ENCODE measurements around the gene TNFRSF18.

The TNFRSF18 gene

DNA sequence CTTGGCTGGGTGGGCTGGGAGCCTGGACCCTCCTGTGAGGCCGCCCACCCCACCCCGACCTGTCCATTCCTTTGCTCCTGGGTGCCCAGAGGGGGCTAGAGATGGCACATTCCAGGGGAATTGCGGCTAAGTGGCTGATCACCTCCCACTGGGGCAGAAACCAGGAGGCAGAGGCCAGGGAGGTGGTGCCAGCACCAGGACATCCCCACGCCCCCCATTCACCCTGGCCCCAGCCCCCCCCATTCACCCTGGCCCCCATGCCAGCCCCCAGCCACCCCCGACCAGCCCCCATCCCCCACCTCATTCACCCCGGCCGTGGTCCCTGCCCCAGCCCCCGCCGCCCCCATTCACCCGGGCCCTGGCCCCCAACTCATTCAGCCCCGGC lies 33.9 kb upstream of the TNFRSF18 start:
- DNase-seq: no peak

DNA sequence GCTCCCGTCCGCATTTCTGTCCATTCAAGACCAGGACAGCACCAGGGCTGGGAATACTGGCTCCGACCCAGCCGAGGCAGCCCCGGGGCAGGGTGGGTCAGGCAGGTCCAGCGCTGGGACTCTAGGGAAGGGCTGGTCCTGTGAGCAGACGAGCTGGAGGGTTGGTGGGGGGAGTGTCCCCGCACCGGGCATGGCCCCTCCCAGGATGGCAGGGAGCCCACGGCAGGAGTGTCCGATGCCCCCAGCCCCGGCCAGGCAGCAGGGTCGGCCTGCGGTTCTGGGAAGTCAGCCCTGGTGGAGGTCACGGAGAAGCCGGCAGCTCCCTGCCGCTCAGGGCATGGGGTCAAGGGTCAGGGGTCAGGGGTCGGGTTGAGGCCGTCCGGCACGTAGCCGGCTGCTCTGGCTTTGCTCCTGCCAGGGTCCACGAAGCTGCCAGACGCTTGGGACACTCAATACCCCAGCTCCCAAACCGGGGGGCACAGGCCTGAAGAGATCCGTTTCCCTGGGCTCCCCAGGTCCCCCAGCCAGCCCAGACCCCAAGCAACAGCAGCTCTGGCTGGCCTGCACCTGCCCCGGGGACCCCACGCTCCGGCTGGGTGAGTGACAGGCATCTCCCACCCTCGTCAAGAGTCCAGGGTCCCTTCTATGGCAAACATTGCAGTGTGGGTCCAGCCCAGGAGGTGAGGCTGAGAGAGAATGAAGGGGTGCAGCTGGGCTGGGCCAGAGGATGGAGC lies 33.4 kb upstream of the TNFRSF18 start:
- no peak for DNase-seq

DNA sequence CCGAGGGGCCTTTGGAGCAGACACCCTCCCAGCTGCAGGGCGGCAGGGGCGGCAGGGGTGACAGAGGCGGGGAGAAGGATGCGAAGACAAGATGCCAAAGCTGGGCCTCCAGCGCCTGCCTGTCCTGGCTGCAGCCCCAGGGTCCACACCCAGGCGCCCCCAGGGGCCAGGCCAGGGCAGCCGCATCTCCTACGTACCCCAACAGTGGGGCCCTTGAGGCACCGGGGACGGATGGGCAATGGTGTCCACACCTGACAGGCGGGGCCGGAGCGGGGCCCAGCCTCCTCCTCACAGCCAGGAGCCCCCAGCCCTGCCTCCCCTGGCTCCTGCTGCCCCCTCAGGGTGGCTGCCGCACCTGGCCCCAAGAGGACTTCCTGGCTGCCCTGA lies 32.8 kb upstream of the TNFRSF18 start:
- DNase-seq: no peak

DNA sequence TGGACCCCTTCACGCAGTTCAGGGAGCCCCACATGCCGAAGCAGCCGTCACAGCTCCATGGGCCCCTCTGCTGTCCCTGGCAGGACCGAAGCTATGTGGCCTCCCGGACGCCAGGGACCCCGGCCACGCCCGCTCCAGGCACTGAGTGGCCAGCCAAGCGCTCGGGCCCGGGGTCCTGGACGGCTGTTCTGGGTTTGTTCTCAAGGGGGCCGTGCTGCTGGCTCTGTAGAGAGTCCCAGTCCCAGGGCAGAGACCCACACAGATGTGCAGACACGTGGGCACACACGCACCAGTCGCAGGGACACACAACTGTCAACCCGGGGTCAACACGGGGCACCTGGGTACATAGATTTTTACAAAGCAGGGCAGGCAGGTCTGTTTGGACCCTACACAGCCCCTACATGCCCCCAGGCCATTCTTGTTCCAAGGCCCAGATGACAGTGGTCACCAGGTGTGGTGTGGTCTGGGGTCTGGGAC lies 32.3 kb upstream of the TNFRSF18 start:
- no peak for DNase-seq

DNA sequence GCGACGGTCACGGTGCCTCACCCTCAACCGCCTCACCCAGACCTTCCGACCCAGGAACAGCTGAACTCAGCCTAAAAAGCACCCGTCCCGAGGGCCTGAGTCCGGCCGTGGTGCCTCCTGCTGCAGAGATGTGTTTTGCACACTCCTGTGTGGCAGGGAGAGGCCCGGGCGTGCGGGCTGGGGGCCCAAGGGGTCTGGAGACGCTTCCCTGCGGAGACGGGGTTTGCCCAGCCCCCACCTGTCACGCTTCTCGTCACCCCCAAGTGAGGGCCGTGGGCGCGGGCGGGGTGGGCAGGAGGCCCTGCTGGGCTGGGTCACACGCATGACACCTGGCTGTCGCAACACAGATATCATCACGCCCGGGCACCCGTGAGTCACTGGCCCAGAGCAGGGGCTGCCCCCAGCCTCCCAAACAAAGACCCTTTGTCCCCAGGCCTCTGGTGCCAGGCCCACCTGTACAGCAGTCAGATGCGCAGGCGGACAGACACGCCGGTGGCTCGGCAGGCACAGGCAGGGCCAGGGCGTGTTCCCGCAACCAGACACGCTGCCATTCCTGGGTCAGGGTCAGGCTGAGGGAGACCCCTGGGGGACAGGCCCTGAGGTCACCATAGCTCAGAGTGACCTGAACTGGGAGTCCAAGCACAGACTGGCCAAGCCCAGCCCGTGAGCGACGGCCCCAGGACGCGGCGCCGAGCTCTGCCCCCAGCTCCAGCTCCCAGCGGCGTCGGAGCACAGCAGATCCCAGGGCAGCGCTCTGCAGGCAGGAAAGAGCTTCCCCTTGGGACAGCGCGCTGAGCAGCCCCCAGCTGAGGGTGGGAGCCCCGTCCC lies 31.7 kb upstream of the TNFRSF18 start:
- DNase-seq: no peak

DNA sequence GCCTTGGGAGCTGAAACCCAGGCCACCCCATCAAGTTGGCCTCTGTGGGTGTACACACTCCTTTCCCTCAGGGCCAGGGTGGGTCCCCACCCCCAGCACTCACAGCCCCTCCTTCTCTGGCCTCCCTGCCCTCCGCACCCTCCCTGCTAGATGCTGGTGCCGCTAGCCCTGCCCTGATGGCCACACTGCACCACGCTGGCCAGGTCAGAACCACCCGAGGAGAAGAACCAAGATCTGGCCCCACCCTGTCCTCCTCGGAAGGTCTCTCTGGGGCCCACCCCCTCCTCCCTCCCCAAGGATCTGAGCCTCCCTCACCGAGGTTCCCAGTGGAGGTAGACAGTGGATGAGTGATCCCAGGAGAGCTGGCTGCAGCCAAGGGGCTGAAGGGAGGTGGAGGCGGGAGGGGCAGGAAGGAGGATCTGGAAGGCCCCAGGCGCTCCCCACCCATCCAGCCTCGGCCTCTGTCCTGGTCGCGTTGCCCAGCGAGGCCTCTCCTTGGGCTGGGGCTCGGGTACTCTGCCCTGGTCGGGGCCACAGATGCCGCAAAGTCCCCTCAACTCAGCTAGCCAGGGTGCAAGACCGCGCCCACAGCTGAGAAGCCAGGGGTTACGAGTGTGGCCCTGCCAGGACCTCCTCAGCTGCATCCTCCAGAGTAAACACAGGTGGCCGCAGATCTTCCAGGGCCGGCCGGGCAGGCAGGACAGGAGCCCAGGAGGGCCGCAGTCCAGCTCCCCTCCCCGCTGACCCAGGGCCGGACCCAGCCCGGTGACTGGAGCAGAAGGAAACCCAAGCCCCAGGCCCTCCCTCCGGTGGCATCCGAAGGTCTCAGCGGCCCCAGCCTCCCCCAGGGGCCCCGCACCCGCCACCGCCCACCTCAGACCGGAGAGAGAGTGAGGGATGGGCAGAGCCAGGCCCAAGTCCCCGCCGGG lies 30.8 kb upstream of the TNFRSF18 start:
- DNase-seq: no peak

DNA sequence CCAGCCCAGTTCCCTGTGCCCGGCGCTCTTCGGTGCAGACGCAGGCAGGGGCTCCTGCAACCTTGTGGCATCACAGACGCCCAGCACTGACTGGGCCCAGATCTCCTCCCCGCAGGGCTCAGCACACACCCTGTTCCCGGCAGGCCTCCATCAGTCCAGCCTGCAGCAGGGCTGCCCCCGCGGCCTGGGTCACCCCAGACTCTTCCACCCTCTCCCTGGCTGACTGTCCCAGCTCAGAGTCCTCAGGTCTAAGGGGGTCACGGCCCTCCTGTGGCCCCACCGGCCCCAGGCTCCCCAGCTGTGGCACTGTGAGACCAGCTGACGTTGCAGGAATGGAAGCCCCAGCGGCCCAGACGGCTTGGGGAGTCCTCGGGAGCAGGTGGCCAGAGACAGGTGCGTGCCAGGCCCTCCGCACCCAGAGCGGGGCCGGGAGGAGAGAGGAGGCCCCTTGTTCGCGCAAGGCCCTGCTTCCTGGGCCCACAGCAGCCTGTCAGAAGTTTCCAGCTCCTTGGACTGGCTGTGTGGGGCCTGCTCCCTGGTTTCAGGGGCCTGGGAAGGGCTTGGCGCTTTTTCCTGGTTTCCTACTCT lies 29.9 kb upstream of the TNFRSF18 start:
- no peak for DNase-seq

DNA sequence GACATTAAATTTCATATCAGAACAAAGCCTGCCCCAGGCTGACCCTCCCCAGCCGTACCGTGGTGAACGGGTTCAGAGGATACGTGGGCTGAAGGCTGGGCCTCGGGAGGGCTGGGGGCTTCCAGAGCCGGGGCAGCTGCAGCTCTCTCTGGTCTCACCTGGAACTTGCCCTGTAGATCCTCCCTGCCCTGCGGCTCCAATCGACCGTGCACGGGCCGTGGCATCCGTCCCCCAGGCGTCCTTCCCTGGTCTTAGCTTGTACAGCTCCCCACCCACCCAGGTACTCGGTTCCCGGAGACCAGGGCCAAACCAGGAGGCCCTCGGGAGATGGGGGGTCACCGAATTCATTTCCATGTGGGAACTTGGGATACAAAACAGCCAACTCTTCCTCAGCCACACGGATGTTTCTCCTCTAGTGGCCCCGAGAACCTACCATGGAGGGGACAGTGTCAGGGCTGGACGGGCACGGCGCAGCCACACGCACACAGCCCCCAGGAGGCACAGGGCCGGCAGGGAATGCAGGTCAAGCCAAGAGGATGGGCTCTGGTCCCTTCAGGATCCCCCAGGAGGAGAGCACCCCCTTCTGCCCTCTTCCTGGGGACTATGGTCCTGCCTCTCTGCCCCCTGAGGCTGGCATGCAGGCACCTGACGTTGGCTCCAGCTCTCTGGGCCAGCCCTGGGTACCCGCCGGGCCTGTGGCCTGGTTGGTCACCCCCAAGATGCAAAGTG lies 28.8 kb upstream of the TNFRSF18 start:
- no peak for DNase-seq

DNA sequence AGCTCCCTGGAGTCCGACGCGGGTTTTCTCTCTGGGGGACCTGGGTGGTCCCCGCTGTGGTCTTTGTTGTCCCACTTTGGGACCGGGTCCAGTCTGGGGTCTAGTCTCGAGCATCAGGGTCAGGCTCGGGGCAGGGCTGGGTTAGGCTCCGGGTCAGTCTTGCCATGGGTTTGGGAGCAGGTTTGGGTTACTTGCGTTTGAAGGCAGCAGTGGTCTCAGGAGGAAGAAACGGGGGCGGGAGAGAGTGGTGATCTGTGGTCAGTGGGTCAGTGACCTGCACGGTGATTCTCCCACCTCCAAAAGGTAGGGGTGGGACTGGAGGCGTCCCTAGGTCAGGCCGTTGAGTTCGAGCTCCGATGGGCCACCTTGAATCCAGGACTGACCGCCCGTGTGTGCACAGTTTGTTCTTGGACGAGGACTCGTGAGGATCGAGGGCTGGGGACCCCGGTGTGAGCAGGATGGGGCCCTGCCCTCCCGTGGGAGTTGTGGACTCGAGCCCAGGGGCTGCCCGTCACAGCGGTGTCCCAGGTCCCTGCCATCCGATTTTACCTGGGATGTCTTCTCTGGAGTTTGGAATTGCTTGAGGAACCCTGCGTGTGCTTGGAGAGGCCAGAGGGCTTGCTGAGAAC lies 27.9 kb upstream of the TNFRSF18 start:
- DNase-seq: no peak

DNA sequence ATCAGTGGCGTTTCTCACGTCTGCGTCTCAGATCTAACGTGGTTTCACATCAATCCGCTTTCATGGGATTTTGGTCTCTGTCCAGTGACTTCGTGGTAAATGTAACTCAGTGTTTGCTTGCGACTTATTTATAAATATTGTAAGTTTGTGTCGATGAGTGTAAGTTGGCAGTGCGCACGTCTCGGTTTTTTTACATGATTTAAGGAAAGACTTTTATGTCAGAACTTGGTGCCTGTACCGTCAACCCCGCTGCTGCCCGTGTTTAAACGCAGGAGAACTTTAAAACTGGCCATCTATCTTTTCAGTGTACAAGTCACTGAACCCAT lies 27.1 kb upstream of the TNFRSF18 start:
- no peak for DNase-seq

DNA sequence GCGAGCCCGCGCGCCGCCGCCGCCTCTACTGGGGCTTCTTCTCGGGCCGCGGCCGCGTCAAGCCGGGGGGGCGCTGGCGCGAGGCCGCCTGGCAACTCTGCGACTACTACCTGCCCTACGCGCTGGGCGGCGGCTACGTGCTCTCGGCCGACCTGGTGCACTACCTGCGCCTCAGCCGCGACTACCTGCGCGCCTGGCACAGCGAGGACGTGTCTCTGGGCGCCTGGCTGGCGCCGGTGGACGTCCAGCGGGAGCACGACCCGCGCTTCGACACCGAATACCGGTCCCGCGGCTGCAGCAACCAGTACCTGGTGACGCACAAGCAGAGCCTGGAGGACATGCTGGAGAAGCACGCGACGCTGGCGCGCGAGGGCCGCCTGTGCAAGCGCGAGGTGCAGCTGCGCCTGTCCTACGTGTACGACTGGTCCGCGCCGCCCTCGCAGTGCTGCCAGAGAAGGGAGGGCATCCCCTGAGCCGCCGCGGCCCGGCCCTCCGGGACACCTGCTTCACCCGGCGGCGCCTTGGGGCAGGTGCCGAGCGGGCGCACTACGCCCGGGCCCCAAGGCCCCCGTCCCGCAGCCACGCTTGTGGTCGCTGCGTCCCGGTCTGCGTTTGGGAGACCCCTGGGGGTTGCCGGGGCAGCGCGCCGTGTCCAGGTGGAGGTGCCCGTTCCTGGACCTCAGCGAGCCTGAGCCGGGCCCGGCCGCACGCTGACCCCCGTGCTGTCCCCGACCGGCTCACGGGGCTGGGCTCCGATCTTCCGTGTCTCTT lies 26.6 kb upstream of the TNFRSF18 start:
- no peak for DNase-seq

DNA sequence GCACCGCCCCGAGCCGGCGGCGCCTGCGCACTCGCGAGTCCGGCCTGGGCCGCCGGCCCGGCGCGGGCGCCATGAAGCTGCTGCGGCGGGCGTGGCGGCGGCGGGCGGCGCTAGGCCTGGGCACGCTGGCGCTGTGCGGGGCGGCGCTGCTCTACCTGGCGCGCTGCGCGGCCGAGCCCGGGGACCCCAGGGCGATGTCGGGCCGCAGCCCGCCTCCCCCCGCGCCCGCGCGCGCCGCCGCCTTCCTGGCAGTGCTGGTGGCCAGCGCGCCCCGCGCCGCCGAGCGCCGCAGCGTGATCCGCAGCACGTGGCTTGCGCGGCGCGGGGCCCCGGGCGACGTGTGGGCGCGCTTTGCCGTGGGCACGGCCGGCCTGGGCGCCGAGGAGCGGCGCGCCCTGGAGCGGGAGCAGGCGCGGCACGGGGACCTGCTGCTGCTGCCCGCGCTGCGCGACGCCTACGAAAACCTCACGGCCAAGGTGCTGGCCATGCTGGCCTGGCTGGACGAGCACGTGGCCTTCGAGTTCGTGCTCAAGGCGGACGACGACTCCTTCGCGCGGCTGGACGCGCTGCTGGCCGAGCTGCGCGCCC lies 25.9 kb upstream of the TNFRSF18 start, which contains the start of gene B3GALT6:
Gene B3GALT6, plus strand, starts transcription at position 30 of the 588 bp plus-strand sequence. Its CDS starts 42 bp downstream, at position 72.
- no peak for DNase-seq

DNA sequence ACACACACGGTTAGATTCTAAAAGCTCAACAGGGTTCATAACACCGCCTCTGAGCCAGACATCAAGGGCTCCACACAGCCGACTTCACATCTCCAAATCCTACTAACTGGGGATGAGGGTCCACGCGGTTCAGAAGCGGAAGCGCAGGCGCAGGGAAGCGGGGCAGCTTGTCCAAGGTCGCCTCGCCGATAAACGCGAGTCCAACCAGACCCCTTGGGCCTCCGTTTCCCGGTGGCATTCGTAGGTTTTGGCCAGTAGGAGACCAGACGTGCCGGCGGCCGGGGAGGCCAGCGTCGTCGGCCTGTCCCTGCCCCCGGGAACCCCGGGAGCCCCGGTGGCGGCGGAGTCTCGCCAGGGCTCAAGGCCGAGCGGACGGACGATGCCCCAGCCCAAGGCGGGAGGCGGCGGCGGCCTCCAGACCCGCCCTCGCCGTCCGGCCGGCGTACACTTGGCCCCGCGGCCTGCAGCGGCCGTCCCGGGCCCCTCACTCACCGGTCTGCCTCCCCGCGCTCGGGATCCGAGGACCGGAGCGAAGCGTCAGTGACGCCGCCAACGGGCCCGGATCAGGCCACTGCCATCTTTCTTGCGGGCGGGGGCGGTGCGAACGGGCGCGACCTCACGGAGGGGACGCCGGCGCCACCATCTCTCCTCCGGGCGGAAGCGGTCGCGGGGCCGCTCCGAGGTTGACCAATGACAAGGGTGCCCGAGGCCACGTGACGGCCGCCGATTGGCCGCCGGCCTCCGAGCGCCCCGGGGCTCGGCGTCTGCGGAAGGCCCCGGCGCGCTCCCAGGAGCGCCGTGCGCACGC lies 25.2 kb upstream of the TNFRSF18 start, which contains the start of gene SDF4:
Gene SDF4, minus strand, starts transcription at position 602 of the 808 bp plus-strand sequence. CDS start 3,229 bp downstream, outside the sequence.
- peak; percentile 78 to 86 for DNase-seq

DNA sequence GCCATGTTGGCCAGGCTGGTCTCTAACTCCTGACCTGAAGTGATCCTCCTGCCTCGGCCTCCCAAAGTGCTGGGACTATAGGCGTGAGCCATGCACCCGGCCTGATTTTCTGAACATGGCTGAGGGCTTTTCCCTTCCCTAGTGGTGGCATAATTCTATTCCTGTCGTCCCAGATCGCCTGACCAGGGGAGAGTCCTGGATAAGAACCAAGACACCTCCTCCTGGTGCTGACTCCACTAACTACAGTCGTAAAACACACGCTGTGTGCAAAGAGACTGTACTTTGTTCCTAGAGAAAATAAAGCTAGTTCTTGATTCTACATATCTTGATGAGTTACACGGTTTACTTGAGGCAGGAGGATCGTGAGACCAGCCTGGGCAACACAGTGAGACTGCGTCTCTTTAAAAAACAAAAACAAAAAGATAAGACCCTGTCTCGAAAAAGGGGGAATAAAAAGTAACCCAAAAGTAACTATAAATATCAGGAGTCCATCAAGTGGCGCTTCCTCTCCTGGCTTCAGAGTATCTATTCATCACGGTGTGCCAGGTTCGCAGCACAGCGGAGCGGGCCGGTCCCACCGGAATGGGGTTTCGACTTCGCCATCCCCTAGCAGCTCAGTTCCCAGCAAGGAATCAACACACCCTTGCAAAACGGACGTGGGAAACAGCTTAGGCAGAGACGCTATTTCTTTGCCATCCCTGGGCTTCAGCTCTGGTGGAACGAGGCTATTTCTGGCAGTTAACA lies 24.4 kb upstream of the TNFRSF18 start:
- DNase-seq: no peak

DNA sequence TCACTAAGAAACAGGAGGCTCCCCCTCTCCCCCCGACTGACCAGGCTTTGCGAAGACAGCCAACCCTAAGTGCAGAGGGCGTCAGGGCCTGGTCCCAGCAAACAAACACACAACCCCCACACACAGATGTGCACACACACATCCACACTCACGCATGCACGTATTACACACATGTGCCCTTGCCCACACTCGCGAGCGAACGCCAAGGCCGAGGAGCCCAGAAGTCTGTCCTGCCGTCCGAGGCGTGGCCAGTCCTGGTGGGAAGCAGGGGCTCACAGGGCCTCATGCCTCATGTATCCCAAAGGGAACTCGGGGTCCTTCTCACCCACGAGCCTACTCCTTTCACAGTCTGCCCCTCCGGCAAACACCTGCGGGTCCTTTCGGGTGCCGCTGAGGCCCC lies 23.4 kb upstream of the TNFRSF18 start:
- DNase-seq: no peak

DNA sequence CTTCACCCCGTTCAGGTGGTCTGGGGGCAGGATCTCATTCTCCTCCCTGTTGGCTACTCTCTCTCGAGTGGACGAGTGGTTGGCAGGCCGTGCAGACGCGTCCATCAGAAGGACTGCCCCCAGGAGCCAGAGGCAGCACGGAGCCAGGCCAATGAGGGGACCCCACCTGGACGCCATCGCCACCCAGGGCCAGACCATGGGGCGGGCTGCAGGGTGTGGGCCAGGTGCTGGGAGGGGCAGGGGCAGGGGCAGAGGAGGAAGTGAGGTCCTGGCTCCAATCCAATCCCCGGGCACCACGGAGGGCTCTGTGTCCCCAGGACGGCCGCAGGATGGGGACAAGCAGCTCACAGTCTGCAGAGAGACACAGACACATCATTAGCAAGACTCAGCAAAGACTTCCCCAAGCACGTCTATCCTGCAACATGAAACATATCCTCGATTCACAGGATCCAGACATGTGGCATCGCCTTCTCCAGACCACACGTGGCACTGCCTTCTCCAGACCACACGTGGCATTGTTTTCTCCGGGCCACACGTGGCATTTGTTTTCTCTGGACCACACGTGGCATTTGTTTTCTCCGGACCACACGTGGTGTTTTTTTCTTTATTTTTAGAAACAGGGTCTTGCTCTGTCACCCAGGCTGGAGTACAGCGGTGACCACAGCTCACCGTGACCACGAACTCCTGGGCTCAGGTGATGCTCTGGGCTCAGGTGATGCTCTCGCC lies 22.4 kb upstream of the TNFRSF18 start:
- DNase-seq: no peak

DNA sequence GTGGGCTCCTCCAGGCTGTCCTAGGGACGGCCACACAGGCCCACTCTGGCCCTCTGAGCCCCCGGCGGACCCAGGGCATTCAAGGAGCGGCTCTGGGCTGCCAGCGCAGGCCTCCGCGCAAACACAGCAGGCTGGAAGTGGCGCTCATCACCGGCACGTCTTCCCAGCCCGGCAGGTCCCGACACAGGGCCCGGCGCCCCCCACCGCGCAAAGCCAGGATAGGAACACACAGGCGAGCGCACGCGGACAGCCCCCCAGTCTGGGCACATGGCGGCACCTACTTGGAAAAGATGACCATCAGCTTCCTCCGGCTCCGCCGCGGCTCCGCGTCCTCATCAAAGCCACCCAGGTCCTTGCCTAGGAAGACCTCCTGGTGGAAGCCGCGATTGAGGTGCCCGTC lies 21.8 kb upstream of the TNFRSF18 start:
- no peak for DNase-seq

DNA sequence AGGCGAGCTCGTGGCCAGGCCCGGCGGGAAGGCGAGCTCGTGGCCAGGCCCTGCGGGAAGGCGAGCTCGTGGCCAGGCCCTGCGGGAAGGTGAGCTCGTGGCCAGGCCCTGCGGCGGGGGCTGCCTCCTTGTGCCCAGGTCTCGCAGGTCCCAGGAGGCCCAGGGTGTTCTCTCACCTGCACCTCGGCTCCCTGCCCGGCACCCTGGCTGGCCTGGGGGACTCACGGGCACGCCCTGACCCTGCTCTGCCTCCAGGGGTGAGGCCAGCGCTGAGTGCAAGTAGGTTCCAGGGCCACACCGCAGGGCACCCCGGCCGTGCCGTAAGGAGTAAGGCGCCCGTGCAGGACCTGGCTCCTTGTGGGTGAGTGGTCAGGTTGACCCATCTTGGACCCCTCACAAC lies 21.0 kb upstream of the TNFRSF18 start:
- DNase-seq: no peak
